ENCODE results near the gene SCAPER.

The SCAPER gene

DNA sequence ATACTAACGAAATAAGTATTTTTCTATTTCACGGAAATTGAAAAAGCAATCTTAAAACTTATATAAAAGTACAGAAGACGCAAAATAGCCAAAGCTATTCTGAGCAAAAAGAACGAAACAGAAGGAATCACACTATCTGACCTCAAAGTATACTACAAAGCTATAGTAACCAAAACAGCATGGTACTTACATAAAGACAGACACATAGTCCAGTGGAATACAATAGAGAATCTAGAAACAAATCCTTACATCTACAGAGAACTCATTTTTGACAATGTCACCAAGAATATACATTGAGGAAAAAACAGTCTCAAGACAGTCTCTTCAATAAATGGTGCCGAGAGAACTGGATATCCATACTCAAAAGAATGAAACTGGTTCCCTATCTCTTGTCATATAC, 322.6 kb downstream of the SCAPER start:
- H3K27ac ChIP-seq, result no peak overlapping the region
- TF ChIP-seq, protein P1, sequence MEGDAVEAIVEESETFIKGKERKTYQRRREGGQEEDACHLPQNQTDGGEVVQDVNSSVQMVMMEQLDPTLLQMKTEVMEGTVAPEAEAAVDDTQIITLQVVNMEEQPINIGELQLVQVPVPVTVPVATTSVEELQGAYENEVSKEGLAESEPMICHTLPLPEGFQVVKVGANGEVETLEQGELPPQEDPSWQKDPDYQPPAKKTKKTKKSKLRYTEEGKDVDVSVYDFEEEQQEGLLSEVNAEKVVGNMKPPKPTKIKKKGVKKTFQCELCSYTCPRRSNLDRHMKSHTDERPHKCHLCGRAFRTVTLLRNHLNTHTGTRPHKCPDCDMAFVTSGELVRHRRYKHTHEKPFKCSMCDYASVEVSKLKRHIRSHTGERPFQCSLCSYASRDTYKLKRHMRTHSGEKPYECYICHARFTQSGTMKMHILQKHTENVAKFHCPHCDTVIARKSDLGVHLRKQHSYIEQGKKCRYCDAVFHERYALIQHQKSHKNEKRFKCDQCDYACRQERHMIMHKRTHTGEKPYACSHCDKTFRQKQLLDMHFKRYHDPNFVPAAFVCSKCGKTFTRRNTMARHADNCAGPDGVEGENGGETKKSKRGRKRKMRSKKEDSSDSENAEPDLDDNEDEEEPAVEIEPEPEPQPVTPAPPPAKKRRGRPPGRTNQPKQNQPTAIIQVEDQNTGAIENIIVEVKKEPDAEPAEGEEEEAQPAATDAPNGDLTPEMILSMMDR (IDR thresholded peaks at IDR 0.05), result no peak

DNA sequence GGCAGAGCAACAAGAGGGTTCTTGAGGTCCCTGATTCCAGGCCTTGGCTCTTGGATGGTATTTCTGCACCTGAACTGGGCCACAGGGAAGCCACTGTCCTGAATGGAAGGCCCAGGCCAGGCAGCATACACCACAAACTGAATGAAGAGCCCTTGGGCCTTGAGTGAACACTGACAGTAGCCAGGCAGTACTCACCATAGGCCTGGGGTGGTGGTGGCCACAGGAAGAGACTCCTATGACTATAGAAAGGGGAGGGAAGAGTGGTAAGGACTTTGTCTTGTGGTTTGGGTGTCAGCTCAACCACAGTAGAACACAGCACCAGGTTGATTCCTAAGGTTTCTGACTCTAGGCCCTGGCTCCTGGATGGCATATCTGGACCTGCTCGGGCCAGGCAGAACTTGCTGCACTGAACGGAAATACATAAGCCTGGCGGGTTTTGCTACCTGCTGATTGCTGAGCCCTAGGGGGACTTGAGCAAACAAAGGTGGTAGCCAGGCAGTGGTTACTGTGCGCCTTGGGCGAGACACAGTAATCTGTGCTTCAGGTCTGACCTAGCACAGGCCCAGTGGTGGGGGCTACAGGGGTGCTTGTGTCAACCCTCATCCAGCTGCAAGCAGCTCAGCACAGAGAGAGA, 327.1 kb downstream of the SCAPER start:
- TF ChIP-seq, protein P1 (IDR thresholded peaks at IDR 0.05), result no peak
- Histone ChIP-seq H3K4me3 (ENCODE audit: low read depth in 1 of 2, low read length in 1 of 2) (no peak overlapping the region), H3K4me1 (ENCODE audit: control insufficient read depth in 1 of 2, insufficient read depth in 1 of 2, low read depth in 1 of 2, low read length in 1 of 2) (no peaks in the 10 kb centered on the region), H3K27me3 (no peaks in the 10 kb centered on the region), H3K9me3 (no peaks in the 10 kb centered on the region), H3K36me3 (no peaks in the 10 kb centered on the region), H3K27ac (no peak overlapping the region)

More for the DNA sequence above, 322.6 kb downstream of the SCAPER start:
- Histone ChIP-seq H3K4me1 (ENCODE audit: control insufficient read depth in 1 of 2, insufficient read depth in 1 of 2, low read depth in 1 of 2, low read length in 1 of 2) (no peaks in the 10 kb centered on the region), H3K9me3 (no peaks in the 10 kb centered on the region), H3K36me3 (no peaks in the 10 kb centered on the region), H3K27me3 (no peaks in the 10 kb centered on the region), H3K4me3 (ENCODE audit: low read depth in 1 of 2, low read length in 1 of 2) (no peak overlapping the region)

DNA sequence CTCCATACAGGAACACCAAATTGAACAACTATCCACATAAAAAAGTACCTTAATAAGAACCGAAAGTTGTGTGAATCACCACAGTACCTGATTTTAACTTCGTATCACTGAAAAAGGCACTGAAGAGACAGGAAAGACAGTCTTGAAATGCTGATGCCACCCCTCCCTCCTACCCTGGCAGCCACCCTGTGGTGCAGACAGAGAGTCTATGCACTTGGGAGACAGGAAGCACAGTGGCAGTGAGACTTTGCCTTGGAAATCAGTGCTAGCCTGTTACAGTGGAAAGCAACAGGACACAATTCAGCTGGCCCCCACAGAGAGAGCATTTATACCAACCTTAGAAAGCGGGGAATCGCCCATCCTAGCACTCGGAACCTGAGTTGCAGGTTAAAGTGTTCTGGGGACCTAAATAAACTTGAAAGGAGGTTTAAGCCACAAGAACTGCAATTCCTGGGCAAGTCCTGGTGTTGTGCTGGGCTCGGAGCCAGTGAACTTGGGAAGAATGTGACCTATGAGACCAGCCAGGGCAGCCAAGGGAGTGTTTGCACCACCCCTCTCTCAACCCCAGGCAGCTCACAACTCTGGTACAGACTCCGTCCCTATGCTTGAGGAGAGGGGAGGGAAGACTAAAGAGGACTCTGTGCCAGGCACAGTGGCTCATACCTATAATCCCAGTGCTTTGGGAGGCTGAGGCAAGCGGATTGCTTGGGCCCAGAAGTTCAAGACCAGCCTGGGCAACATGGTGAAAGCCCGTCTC, 328.4 kb downstream of the SCAPER start:
- Histone ChIP-seq H3K4me3 (ENCODE audit: low read depth in 1 of 2, low read length in 1 of 2) (no peak overlapping the region), H3K9me3 (no peaks in the 10 kb centered on the region), H3K27ac (no peak overlapping the region), H3K36me3 (no peaks in the 10 kb centered on the region), H3K4me1 (ENCODE audit: control insufficient read depth in 1 of 2, insufficient read depth in 1 of 2, low read depth in 1 of 2, low read length in 1 of 2) (no peaks in the 10 kb centered on the region), H3K27me3 (no peaks in the 10 kb centered on the region)
- TF ChIP-seq, protein P1 (IDR thresholded peaks at IDR 0.05), result no peak

DNA sequence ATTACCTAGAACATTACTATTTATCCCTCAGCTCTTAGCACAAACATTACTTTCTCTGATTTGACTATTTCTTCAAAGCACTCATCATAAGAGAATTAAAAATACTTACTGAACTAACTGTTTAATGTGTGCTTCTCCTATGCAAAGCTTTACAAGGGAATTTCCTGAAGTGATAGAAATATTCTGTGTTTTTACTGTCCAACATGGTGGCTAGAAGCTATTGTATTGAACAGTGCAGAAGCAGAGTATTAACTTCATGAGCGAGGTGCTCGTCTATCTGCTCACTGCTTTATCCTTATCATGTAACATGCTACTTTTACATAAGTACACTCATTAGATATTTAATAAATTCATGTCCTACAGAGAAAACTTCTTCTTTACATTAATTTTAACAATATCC, 329.5 kb downstream of the SCAPER start:
- TF ChIP-seq, protein P1 (IDR thresholded peaks at IDR 0.05), result no peak
- Histone ChIP-seq H3K36me3 (no peaks in the 10 kb centered on the region), H3K27me3 (no peaks in the 10 kb centered on the region), H3K27ac (no peak overlapping the region), H3K4me1 (ENCODE audit: control insufficient read depth in 1 of 2, insufficient read depth in 1 of 2, low read depth in 1 of 2, low read length in 1 of 2) (no peaks in the 10 kb centered on the region), H3K9me3 (no peaks in the 10 kb centered on the region), H3K4me3 (ENCODE audit: low read depth in 1 of 2, low read length in 1 of 2) (no peak overlapping the region)

DNA sequence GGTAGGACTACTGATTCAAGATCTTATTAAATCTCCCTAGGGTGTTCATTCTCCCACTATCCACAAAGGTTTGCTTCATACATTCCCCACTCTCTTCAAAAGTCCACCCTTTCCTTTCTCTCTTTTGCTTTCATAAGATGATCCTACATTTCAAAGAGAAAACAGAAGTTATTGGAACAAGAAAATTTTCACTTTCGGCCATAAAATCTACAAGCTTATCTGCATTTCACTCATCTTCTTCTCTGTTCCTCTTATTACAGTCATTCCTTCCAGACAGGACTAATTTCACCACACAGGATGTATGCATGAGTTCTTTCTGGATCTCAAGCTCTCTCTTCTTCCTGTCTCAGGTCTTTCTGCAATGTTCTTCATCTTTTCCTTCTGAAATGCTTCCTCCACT, 329.9 kb downstream of the SCAPER start:
- Histone ChIP-seq H3K9me3 (no peaks in the 10 kb centered on the region), H3K36me3 (no peaks in the 10 kb centered on the region), H3K27ac (no peak overlapping the region), H3K27me3 (no peaks in the 10 kb centered on the region), H3K4me1 (ENCODE audit: control insufficient read depth in 1 of 2, insufficient read depth in 1 of 2, low read depth in 1 of 2, low read length in 1 of 2) (no peaks in the 10 kb centered on the region), H3K4me3 (ENCODE audit: low read depth in 1 of 2, low read length in 1 of 2) (no peak overlapping the region)
- TF ChIP-seq, protein P1 (IDR thresholded peaks at IDR 0.05), result no peak

All from neutrophil (primary cell).